ENCODE data around the gene EIF5B. TPM values are rescaled to one million over a fixed set of nuclear protein-coding genes. Genes with fewer than 3 reads are reported as not detected.

Gene EIF5B
- total RNA-seq, 1 experiment from 2014 or later = 78.7 TPM

- Histone ChIP-seq H3K36me3 (ENCODE audit: insufficient read depth, low read length, poor library complexity, severe bottlenecking) (peaks cover 89% of the 10 kb centered on the region), H3K4me3 (ENCODE audit: low read depth, low read length, poor library complexity, severe bottlenecking) (no peak overlapping the region), H3K27me3 (replicated peaks; ENCODE audit: insufficient read depth, low read depth, low read length, poor library complexity) (no peaks in the 10 kb centered on the region), H3K9me3 (ENCODE audit: low read depth, low read length, poor library complexity, severe bottlenecking) (no peaks in the 10 kb centered on the region), H3K4me1 (ENCODE audit: insufficient read depth, low read length, poor library complexity, severe bottlenecking) (no peaks in the 10 kb centered on the region), H3K27ac (ENCODE audit: low read depth, low read length, poor library complexity, severe bottlenecking) (no peak overlapping the region)
- ChIA-PET CTCF (no interaction called here), POLR2A (ENCODE audit: low non-redundant PET) (no interaction called here)
- intact Hi-C loops (cut with micrococcal nuclease; ENCODE audit: unreplicated experiment) = no loop called here
- DNase-seq (ENCODE audit: low spot score) = no peak
- no peak for TF ChIP-seq EZH2 (IDR thresholded peaks at IDR 0.05; ENCODE audit: borderline replicate concordance, low read depth, low read length, poor library complexity, severe bottlenecking)
- TF ChIP-seq CTCF (conservative IDR thresholded peaks at IDR 0.05; ENCODE audit: low read depth, low read length) = no peak
- no TSS peak for BruUV-seq (replicated peaks)
Observed at GRCh38 chr2:99401841-99402240, 64.7 kb downstream of the EIF5B start.

- H3K27ac ChIP-seq (ENCODE audit: low read depth, low read length, poor library complexity, severe bottlenecking) = no peak overlapping the region
- no TSS peak for BruUV-seq (replicated peaks)
- POLR2A ChIA-PET (ENCODE audit: low non-redundant PET) = no interaction called here
- H3K4me3 ChIP-seq (ENCODE audit: low read depth, low read length, poor library complexity, severe bottlenecking) = no peak overlapping the region
- no peak for DNase-seq (ENCODE audit: low spot score)
- H3K36me3 ChIP-seq (ENCODE audit: insufficient read depth, low read length, poor library complexity, severe bottlenecking) = peaks cover 81% of the 10 kb centered on the region
- no peaks in the 10 kb centered on the region for H3K4me1 ChIP-seq (ENCODE audit: insufficient read depth, low read length, poor library complexity, severe bottlenecking)
- TF ChIP-seq EZH2 (IDR thresholded peaks at IDR 0.05; ENCODE audit: borderline replicate concordance, low read depth, low read length, poor library complexity, severe bottlenecking) = no peak
- no peak for TF ChIP-seq CTCF (conservative IDR thresholded peaks at IDR 0.05; ENCODE audit: low read depth, low read length)
- H3K27me3 ChIP-seq (replicated peaks; ENCODE audit: insufficient read depth, low read depth, low read length, poor library complexity) = no peaks in the 10 kb centered on the region
- CTCF ChIA-PET = no interaction called here
- intact Hi-C loops (cut with micrococcal nuclease; ENCODE audit: unreplicated experiment) = no loop called here
- H3K9me3 ChIP-seq (ENCODE audit: low read depth, low read length, poor library complexity, severe bottlenecking) = no peaks in the 10 kb centered on the region
Observed at GRCh38 chr2:99403084-99403483, 65.9 kb downstream of the EIF5B start.

GRCh38 chr2:99403524-99403923, 66.3 kb downstream of the EIF5B start:
- intact Hi-C loops (cut with micrococcal nuclease; ENCODE audit: unreplicated experiment) = no loop called here
- Histone ChIP-seq H3K27ac (ENCODE audit: low read depth, low read length, poor library complexity, severe bottlenecking) (no peak overlapping the region), H3K4me1 (ENCODE audit: insufficient read depth, low read length, poor library complexity, severe bottlenecking) (no peaks in the 10 kb centered on the region), H3K27me3 (replicated peaks; ENCODE audit: insufficient read depth, low read depth, low read length, poor library complexity) (no peaks in the 10 kb centered on the region), H3K9me3 (ENCODE audit: low read depth, low read length, poor library complexity, severe bottlenecking) (no peaks in the 10 kb centered on the region), H3K36me3 (ENCODE audit: insufficient read depth, low read length, poor library complexity, severe bottlenecking) (peaks cover 77% of the 10 kb centered on the region), H3K4me3 (ENCODE audit: low read depth, low read length, poor library complexity, severe bottlenecking) (no peak overlapping the region)
- no peak for DNase-seq (ENCODE audit: low spot score)
- ChIA-PET POLR2A (ENCODE audit: low non-redundant PET) (no interaction called here), CTCF (no interaction called here)
- no peak for TF ChIP-seq EZH2 (IDR thresholded peaks at IDR 0.05; ENCODE audit: borderline replicate concordance, low read depth, low read length, poor library complexity, severe bottlenecking)
- no peak for TF ChIP-seq CTCF (conservative IDR thresholded peaks at IDR 0.05; ENCODE audit: low read depth, low read length)
- no TSS peak for BruUV-seq (replicated peaks)
